Psoas muscle (tissue), 8 donors: ENCODE measurements around the gene CISTR. TPM values are rescaled to one million over a fixed set of nuclear protein-coding genes. Genes with fewer than 3 reads are reported as not detected.

Source experiments
- ATAC-seq, 4 donors: fragments of 200-7000 bp; cut with Tn5 transposase; one replicate each; pipeline ENCODE4 v1.9.1; 2020; ENCODE audit warnings: moderate library complexity in 3 of 4, mild to moderate bottlenecking in 2 of 4
- DNase-seq, 2 donors: peaks; one replicate each; pipeline ENCODE4 v3.0.0-alpha.2; 2020
- H3K27ac ChIP-seq: fragments of 200-600 bp; one replicate; pipeline ENCODE4 v1.8.0; 2022
- H3K27me3 ChIP-seq, 3 donors: fragments of 200-600 bp in 1 of 3; one replicate each; pipeline versions ENCODE4 v1.6.1 to v1.8.0; 2013 to 2022; ENCODE audit warnings: low read length in 2 of 3, mild to moderate bottlenecking in 2 of 3, moderate library complexity in 1 of 3; ENCODE audit not compliant: insufficient read depth in 3 of 3
- H3K36me3 ChIP-seq, 2 donors: fragments of 200-600 bp in 1 of 2; one replicate each; pipeline versions ENCODE4 v1.6.1 to v1.8.0; 2013 to 2022; ENCODE audit warnings: low read depth in 1 of 2, mild to moderate bottlenecking in 1 of 2, moderate library complexity in 1 of 2; ENCODE audit not compliant: insufficient read depth in 1 of 2
- H3K4me1 ChIP-seq: fragments of 200-600 bp; one replicate; pipeline ENCODE4 v1.8.0; 2022
- H3K4me3 ChIP-seq: fragments of 200-600 bp; one replicate; pipeline ENCODE4 v1.8.0; 2022; ENCODE audit warnings: mild to moderate bottlenecking
- H3K9me3 ChIP-seq: fragments of 200-600 bp; one replicate; pipeline ENCODE4 v1.8.0; 2022
- WGBS, 3 donors: extraction: QIAGEN DNeasy Blood & Tissue Kit; methylation state at CpG; one replicate each; pipeline versions ENCODE4 v1.1.6 to v1.1.7; 2013; 5-methylcytosine and 5-hydroxymethylcytosine counted together
- intact Hi-C, 2 donors: fragments of 100-400 bp; cut with DNase I; formaldehyde crosslinking; loops; one replicate each; pipeline versions ENCODE4 v1.11.0 to v1.14.2; 2022
- polyA plus RNA-seq, 3 donors: library from polyadenylated mRNA; stranded (reverse); fragments of 200-250 nt; gene quantifications; one replicate each; pipeline ENCODE4 v1.2.3, GENCODE V29; 2013
- total RNA-seq, 4 donors: library from RNA; stranded (reverse); fragmentation: NEBNext Ultra II Directional in 2 of 4; extraction: Animal tissue kit (Norgen Biotek cat#: 25700) in 2 of 4; gene quantifications; one replicate each; pipeline versions ENCODE4 v1.2.1 to v1.2.4, GENCODE V29; 2021 to 2023
- TF ChIP-seq, protein P1 (sequence below): fragments of 200-600 bp; IDR thresholded peaks from one replicate; pipeline ENCODE4 v1.8.0; 2022; ENCODE audit warnings: antibody characterized with exemption
- donor health status: healthy with polysubstance abuse.
- donor health status: DM: no; HTN: no; CAD: no; lungs with moderate emphysema.
- donor health status: Bipolar disorder and iron deficiency.
- donor health status: healthy.
- donor health status: DM: yes; HTN: yes; CAD: no.
- donor health status: DM: no; HTN: no; CAD: no.
- donor health status: DM: no; HTN: no; CAD: no.
- donor health status: DM: yes; HTN: yes; CAD: no.

Gene CISTR
- total and polyA plus RNA-seq, 7 donors, result not detected

DNA sequence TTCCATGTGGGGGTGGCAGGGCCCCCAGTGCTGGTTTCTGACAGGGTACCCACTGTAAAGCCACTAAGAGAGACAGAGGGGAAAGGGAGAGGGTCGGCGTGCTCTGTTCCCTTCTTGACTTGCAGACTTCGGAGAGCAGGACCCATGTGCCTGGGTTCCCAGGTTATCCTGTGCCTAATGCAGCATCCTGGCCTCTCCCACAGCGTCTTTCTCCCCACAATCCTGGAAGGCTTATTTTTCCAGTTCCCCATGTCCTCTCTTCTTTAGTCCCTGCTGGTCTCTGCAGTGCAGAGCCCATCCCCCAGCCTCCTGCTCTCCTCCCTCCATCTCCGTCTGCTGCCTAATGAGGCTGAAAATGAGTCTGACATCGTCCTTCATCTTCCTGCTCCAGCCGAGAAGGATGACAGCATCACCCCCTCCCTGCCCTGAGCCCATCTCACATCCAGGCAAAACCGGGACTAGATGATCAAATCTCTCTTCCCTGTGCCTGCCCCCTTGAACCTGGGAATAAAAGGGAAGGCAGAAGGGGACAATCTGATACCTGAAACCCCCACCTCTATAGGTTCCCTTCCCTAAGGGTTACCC lies 39.6 kb downstream of the CISTR start:
- H3K27ac ChIP-seq, result no peak overlapping the region
- no peak overlapping the region for H3K4me3 ChIP-seq
- intact Hi-C loops, result no loop called here
- ATAC-seq (no peak), DNase-seq (no peak)
- H3K27me3 ChIP-seq, result no peaks in the 10 kb centered on the region
- H3K36me3 ChIP-seq, result peaks cover 9 to 58% of the 10 kb centered on the region in 2 donors
- H3K4me1 ChIP-seq, result no peaks in the 10 kb centered on the region
- no peaks in the 10 kb centered on the region for H3K9me3 ChIP-seq
- TF ChIP-seq, protein P1, sequence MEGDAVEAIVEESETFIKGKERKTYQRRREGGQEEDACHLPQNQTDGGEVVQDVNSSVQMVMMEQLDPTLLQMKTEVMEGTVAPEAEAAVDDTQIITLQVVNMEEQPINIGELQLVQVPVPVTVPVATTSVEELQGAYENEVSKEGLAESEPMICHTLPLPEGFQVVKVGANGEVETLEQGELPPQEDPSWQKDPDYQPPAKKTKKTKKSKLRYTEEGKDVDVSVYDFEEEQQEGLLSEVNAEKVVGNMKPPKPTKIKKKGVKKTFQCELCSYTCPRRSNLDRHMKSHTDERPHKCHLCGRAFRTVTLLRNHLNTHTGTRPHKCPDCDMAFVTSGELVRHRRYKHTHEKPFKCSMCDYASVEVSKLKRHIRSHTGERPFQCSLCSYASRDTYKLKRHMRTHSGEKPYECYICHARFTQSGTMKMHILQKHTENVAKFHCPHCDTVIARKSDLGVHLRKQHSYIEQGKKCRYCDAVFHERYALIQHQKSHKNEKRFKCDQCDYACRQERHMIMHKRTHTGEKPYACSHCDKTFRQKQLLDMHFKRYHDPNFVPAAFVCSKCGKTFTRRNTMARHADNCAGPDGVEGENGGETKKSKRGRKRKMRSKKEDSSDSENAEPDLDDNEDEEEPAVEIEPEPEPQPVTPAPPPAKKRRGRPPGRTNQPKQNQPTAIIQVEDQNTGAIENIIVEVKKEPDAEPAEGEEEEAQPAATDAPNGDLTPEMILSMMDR, result no peak
- WGBS, 3 donors, result 62 to 72% (median 69%) methylated on average over 8 of the region's 8 CpGs

DNA sequence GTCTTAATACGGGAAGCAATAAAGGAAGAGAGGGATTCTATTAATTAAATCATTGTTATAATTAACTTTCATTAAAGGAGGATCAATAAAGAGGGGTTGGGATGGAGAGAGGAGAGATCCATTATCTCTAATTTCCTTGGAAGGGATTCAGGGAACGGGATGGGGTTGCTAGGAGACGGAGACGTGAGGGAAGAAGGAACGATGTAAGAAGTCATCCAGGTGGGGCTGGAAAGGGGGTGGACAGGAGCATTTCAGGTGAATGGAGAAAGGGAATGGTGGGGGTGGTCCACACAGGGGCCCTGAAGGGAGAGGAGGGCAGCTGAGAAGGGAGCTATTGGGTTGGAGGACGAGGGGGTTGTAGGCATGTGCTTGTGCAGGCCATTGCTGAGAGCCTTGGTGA lies 41.7 kb downstream of the CISTR start:
- Histone ChIP-seq H3K27ac (no peak overlapping the region), H3K4me3 (no peak overlapping the region), H3K36me3 (peaks cover 6 to 37% of the 10 kb centered on the region in 2 donors), H3K9me3 (no peaks in the 10 kb centered on the region), H3K4me1 (no peaks in the 10 kb centered on the region), H3K27me3 (no peaks in the 10 kb centered on the region)
- ATAC-seq (peak in 1 of 4 donors; percentile 30), DNase-seq (no peak)
- TF ChIP-seq, protein P1, result no peak
- 20 to 36% (median 24%) methylated on average over 6 of the region's 6 CpGs for WGBS, 3 donors
- intact Hi-C loops, result no loop called here

DNA sequence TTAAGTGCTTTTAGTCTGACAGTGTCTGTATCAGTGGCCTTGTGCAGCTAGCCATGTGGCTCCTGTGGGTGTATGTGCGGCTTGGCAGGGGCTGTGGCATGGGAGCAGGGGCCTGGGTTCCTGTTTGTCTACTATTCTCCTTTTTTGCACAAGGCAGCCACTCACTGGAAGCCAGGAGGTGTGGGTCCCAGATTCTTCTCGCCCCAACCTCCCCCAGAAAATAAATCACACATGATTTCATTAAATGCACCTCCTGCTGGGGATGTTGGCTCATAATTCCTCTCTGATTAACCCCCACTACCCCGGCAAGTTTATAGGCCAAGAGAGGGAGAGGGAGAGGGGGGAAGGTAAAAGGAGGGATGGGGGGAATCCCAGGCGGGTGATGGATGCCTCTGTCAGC lies 42.1 kb downstream of the CISTR start:
- Histone ChIP-seq H3K27ac (no peak overlapping the region), H3K4me1 (no peaks in the 10 kb centered on the region), H3K27me3 (no peaks in the 10 kb centered on the region), H3K36me3 (peaks cover 5 to 33% of the 10 kb centered on the region in 2 donors), H3K9me3 (no peaks in the 10 kb centered on the region), H3K4me3 (no peak overlapping the region)
- DNase-seq (no peak), ATAC-seq (peak in 1 of 4 donors; percentile 26)
- TF ChIP-seq, protein P1, result no peak
- intact Hi-C loops, result loop anchor here in 1 of 2 donors (10.0 kb wide), 1 partner anchor 505 kb away; no protein-coding TSS in a partner anchor
- 30 to 41% (median 39%) methylated on average over 4 of the region's 4 CpGs for WGBS, 3 donors

DNA sequence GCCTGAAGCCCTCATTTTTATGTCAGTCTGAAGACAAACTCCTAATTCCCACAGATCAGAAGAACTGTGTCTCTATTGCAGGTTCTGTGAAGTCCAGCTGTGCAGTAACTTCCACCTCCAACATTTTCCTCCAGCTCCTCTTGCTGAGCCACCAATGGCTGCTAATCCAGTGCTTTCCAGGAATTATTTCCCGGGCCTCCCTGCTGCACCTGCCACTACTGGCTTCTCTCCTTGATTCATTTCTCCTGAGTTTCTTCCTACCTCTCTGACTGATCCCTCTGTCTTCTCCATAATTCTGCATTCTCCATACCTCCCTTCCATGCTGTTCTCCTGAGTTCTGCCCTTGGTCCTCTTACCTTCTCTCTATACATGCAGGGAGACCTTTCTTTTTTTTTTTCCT lies 45.7 kb downstream of the CISTR start:
- no peak overlapping the region for H3K4me3 ChIP-seq
- WGBS, 3 donors, result 16 to 27% (median 25%) methylated on average over 1 of the region's 1 CpG
- ATAC-seq (no peak), DNase-seq (no peak)
- no peaks in the 10 kb centered on the region for H3K4me1 ChIP-seq
- no peaks in the 10 kb centered on the region for H3K9me3 ChIP-seq
- no peak overlapping the region for H3K27ac ChIP-seq
- intact Hi-C loops, result loop anchor here in 1 of 2 donors (10.0 kb wide), 1 partner anchor 509 kb away; no protein-coding TSS in a partner anchor
- H3K36me3 ChIP-seq, result no peaks in the 10 kb centered on the region
- TF ChIP-seq, protein P1, result no peak
- H3K27me3 ChIP-seq, result peaks cover 0 to 7% (median 1%) of the 10 kb centered on the region in 3 donors

DNA sequence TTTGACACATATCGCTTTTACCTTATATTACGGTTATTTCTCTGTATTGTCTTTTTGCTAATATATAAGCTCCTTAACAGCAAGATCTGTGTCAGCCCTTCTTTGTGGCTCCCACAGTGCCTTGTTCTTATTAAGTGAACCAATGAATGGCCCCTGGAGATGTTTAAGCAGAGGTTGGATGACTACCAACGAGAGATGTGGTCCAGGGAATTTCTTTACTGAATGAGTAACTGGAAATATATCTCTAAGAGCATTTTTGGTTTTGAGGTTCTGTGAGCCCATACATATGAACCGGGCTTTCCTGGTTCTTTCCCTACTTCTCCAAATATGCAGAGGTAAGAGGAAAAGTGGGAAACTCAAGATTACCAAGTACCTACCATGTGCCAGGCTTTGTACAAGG lies 48.0 kb downstream of the CISTR start:
- Histone ChIP-seq H3K27ac (no peak overlapping the region), H3K9me3 (no peaks in the 10 kb centered on the region), H3K4me1 (no peaks in the 10 kb centered on the region), H3K27me3 (peaks cover 0 to 12% (median 3%) of the 10 kb centered on the region in 3 donors), H3K4me3 (no peak overlapping the region), H3K36me3 (no peaks in the 10 kb centered on the region)
- ATAC-seq (no peak), DNase-seq (no peak)
- TF ChIP-seq, protein P1, result no peak
- intact Hi-C loops, result loop anchor here in 1 of 2 donors (10.0 kb wide), 1 partner anchor 511 kb away; no protein-coding TSS in a partner anchor
- WGBS, 3 donors, result 81 to 86% (median 81%) methylated on average over 4 of the region's 4 CpGs
